Adrenal gland (tissue), 12 donors: Measurements from ENCODE around the gene RMI2. TPM values are rescaled to one million over a fixed set of nuclear protein-coding genes. Genes with fewer than 3 reads are reported as not detected.
A peak's percentile ranks its signal among the peaks of the same experiment; 100 is the strongest.

Experiments
- DNase-seq, 7 donors: peaks; one replicate each; pipeline ENCODE4 v3.0.0-alpha.2; 2019 to 2020
- H3K27ac ChIP-seq, 5 donors: fragments of 200-600 bp; sonication (generic) in 4 of 5; 1 replicate in 3 of 5; 2 replicates in 2 of 5; pipeline versions ENCODE4 v1.5.1 to v1.8.0; 2016 to 2020; ENCODE audit warnings: mild to moderate bottlenecking in 1 of 5
- H3K27me3 ChIP-seq: fragments of 200-600 bp; 2 replicates; pipeline ENCODE4 v1.8.0; 2021
- H3K36me3 ChIP-seq, 2 donors: fragments of 200-600 bp; replicated peaks in 1 of 2; 1 replicate in 1 of 2; 2 replicates in 1 of 2; pipeline versions ENCODE4 v1.5.1 to v1.8.0; 2018 to 2022
- H3K4me1 ChIP-seq, 2 donors: fragments of 200-600 bp; replicated peaks in 1 of 2; 1 replicate in 1 of 2; 2 replicates in 1 of 2; pipeline versions ENCODE4 v1.5.1 to v1.8.0; 2018 to 2021
- H3K4me3 ChIP-seq, 4 donors: fragments of 200-600 bp; sonication (generic) in 3 of 4; one replicate each; pipeline ENCODE4 v1.5.1; 2016 to 2018
- H3K9me3 ChIP-seq, 3 donors: fragments of 200-600 bp; sonication (generic) in 1 of 3; replicated peaks in 1 of 3; 1 replicate in 2 of 3; 2 replicates in 1 of 3; pipeline versions ENCODE4 v1.5.1 to v1.8.0; 2016 to 2021
- POLR2A ChIP-seq, 2 donors: fragments of 450-650 bp; IDR thresholded peaks; one replicate each; pipeline ENCODE4 v1.6.1; 2017; ENCODE audit warnings: antibody characterized with exemption in 2 of 2, mild to moderate bottlenecking in 2 of 2, moderate library complexity in 1 of 2
- WGBS, 4 donors: extraction: QIAGEN DNeasy Blood & Tissue Kit in 2 of 4; methylation state at CpG; one replicate each; pipeline versions ENCODE4 v1.1.5 to v1.1.7; 2013 to 2017; 5-methylcytosine and 5-hydroxymethylcytosine counted together
- intact Hi-C, 2 donors: fragments of 100-400 bp; cut with DNase I; formaldehyde crosslinking; loops; one replicate each; pipeline versions ENCODE4 v1.14.1 to v1.15.0; 2022 to 2023
- polyA plus RNA-seq, 3 donors: library from polyadenylated mRNA; stranded (reverse); fragments of 200-250 nt in 2 of 3; fragments of 350-450 nt in 1 of 3; fragmentation: Illumina TruSeq in 1 of 3; extraction: RNeasy Lipid Tissue Mini Kit (QIAGEN cat#74804) in 1 of 3; gene quantifications; one replicate each; pipeline ENCODE4 v1.2.3, GENCODE V29; 2013 to 2014
- total RNA-seq, 9 donors: library from RNA; depleted of rRNA in 4 of 9; stranded (reverse); fragments of >200 nt in 4 of 9; fragments of 120-200 nt in 1 of 9; fragmentation: NEBNext Ultra II Directional in 1 of 9; extraction: Animal tissue kit (Norgen Biotek cat#: 25700) in 1 of 9; gene quantifications; one replicate each; pipeline versions ENCODE4 v1.1.0 to v1.2.4, GENCODE V29; 2013 to 2023
- TF ChIP-seq, protein P1 (sequence below), 6 experiments: fragments of 450-650 bp in 4 of 6; fragments of 200-600 bp in 2 of 6; sonication (generic) in 1 of 6; IDR thresholded peaks; 1 replicate in 5 of 6; 2 replicates in 1 of 6; pipeline versions ENCODE4 v1.5.1 to v1.8.0; 2016 to 2021; ENCODE audit warnings: antibody characterized with exemption in 6 of 6, mild to moderate bottlenecking in 2 of 6, moderate library complexity in 1 of 6
- donor health status: healthy with polysubstance abuse.
- donor health status: Bipolar disorder and iron deficiency.
- donor health status: DM: yes; HTN: yes; CAD: no.
- donor health status: DM: no; HTN: no; CAD: no.
- donor health status: DM: no; HTN: no; CAD: no.
- donor health status: DM: yes; HTN: yes; CAD: no.

Gene RMI2
- total and polyA plus RNA-seq, 12 donors = 0.56 to 21.1 (median 1.2) TPM; not detected in 2

DNA sequence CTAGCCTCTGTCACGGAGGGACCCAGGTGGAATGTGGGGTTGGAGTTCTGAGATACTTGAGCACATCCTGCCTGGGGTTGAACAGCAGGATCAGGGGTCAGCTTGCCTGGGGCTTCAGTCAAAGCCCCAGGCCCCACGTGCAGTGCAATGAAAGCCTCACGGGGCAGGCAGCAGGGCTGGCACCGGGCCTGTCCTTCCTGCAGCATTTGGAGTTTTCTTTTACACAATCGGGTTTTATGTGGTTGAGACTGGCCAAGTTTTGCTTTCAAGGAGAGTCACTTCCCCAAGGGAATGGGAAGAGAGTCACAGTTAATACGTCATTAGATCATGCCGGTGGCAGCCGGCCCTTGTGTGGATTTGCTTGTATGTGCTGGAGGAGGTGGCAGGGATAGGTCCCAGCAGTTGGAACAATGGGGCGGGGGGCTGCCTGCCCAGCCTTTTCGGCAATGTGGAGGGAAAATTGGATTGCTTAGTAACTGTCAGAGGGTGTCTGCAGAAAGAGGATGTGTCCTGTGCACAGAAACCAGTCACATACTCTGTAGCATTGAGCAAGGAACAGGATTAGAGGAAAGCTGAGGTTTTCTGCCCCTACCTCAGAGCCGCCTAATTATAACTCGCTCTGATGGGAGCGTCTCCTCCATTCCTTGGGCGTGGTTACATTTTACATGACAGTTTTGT lies 4.5 kb downstream of the RMI2 start:
- 27 to 36% (median 31%) methylated on average over 10 to 14 of the region's 14 CpGs for WGBS, 4 donors
- peaks cover 17 to 21% of the 10 kb centered on the region in 2 donors for H3K4me1 ChIP-seq
- H3K27me3 ChIP-seq = no peaks in the 10 kb centered on the region
- DNase-seq = peak; percentile 74 to 90 (median 82)
- H3K4me3 ChIP-seq = no peak overlapping the region
- peak overlapping the region; percentile 16 to 90 (median 62) for H3K27ac ChIP-seq
- intact Hi-C loops = loop anchor here in 1 of 2 donors (5.0 to 10.0 kb wide), 2 partner anchors 95 to 382 kb away; partner anchors contain the start of gene SOCS1
- no peaks in the 10 kb centered on the region for H3K9me3 ChIP-seq
- no peaks in the 10 kb centered on the region for H3K36me3 ChIP-seq
- TF ChIP-seq POLR2A (IDR thresholded peaks at IDR 0.05) = peak in 1 of 2 donors; percentile 27
- TF ChIP-seq, protein P1, sequence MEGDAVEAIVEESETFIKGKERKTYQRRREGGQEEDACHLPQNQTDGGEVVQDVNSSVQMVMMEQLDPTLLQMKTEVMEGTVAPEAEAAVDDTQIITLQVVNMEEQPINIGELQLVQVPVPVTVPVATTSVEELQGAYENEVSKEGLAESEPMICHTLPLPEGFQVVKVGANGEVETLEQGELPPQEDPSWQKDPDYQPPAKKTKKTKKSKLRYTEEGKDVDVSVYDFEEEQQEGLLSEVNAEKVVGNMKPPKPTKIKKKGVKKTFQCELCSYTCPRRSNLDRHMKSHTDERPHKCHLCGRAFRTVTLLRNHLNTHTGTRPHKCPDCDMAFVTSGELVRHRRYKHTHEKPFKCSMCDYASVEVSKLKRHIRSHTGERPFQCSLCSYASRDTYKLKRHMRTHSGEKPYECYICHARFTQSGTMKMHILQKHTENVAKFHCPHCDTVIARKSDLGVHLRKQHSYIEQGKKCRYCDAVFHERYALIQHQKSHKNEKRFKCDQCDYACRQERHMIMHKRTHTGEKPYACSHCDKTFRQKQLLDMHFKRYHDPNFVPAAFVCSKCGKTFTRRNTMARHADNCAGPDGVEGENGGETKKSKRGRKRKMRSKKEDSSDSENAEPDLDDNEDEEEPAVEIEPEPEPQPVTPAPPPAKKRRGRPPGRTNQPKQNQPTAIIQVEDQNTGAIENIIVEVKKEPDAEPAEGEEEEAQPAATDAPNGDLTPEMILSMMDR (IDR thresholded peaks at IDR 0.05) = no peak

DNA sequence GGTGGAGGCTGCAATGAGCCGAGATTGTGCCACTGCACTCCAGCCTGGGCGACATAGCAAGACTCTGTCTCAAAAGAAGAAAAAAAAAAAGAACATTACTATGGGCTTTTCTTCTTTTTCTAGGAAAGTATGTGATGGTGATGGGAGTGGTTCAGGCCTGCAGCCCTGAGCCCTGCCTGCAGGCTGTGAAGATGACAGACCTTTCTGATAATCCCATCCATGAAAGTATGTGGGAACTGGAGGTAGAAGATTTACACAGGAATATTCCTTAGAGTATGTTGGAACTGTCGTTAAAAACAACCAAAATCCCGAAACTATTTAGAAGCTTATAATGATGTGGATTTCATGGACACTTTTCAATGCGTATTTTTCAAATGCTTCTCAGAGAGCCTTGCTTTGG lies 5.3 kb downstream of the RMI2 start:
- Histone ChIP-seq H3K9me3 (no peaks in the 10 kb centered on the region), H3K4me1 (peaks cover 24 to 26% of the 10 kb centered on the region in 2 donors), H3K36me3 (no peaks in the 10 kb centered on the region), H3K4me3 (no peak overlapping the region), H3K27ac (peak overlapping the region in 3 of 5 donors; percentile 55 to 90 (median 71)), H3K27me3 (no peaks in the 10 kb centered on the region)
- DNase-seq = no peak
- intact Hi-C loops = loop anchor here in 1 of 2 donors (10.0 kb wide), 1 partner anchor 96 kb away; the partner anchor contains the start of gene SOCS1
- TF ChIP-seq, protein P1 (IDR thresholded peaks at IDR 0.05) = no peak
- TF ChIP-seq POLR2A (IDR thresholded peaks at IDR 0.05) = no peak
- 66 to 92% (median 70%) methylated on average over 5 of the region's 5 CpGs for WGBS, 4 donors

DNA sequence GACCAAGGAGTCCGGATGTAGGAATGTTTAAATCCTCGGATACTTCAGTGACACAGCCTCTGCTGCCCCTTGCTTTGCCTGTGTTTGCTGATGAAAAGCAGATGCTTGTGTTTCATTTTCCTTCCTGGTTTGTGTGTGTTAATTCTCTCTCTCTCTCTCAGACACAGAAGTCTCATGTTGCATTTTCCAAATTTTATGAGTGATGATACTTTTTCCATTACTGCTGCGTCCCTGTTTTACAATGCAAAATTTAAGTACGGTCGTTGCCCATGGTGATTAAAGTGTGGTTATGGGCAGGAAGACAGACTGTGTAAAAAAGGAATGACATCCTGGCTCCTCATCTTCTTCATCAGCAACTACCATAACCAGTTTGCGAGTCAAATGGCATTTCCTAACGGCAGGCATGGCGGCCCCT lies 5.7 kb downstream of the RMI2 start:
- no peak for DNase-seq
- no peak for TF ChIP-seq POLR2A (IDR thresholded peaks at IDR 0.05)
- TF ChIP-seq, protein P1 (IDR thresholded peaks at IDR 0.05) = no peak
- Histone ChIP-seq H3K4me1 (peaks cover 23 to 24% of the 10 kb centered on the region in 2 donors), H3K27ac (peak overlapping the region in 2 of 5 donors; percentile 23 to 41), H3K27me3 (no peaks in the 10 kb centered on the region), H3K36me3 (no peaks in the 10 kb centered on the region), H3K9me3 (no peaks in the 10 kb centered on the region), H3K4me3 (no peak overlapping the region)
- WGBS, 4 donors = 68 to 80% (median 75%) methylated on average over 8 of the region's 8 CpGs
- intact Hi-C loops = loop anchor here in 1 of 2 donors (10.0 kb wide), 1 partner anchor 96 kb away; the partner anchor contains the start of gene SOCS1

DNA sequence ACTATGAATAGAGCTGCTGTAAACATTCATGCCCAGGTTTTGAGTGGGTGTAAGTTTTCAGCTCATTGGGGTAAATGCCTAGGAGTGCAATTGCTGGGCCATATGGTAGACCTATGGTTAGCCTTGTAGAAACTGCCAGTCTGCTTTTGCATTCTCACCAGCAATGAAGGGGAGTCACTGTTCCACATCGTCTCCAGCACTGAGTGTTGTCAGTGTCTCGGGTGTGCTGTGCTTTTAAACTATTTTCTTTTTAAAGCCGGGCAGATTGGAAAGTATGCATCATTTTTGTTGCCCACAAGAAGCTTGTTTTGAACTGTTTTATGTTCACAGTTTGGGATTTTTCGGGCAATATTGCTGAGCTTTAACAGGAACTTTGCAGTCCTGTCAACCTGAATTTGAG lies 7.9 kb downstream of the RMI2 start:
- intact Hi-C loops = loop anchor here in 1 of 2 donors (10.0 kb wide), 1 partner anchor 98 kb away; the partner anchor contains the start of gene SOCS1
- WGBS, 4 donors = 49 to 64% (median 59%) methylated on average over 3 to 4 of the region's 4 CpGs
- no peak overlapping the region for H3K4me3 ChIP-seq
- H3K27ac ChIP-seq = no peak overlapping the region
- TF ChIP-seq, protein P1 (IDR thresholded peaks at IDR 0.05) = no peak
- no peak for TF ChIP-seq POLR2A (IDR thresholded peaks at IDR 0.05)
- H3K27me3 ChIP-seq = no peaks in the 10 kb centered on the region
- no peaks in the 10 kb centered on the region for H3K9me3 ChIP-seq
- H3K36me3 ChIP-seq = no peaks in the 10 kb centered on the region
- no peak for DNase-seq
- H3K4me1 ChIP-seq = peaks cover 26 to 30% of the 10 kb centered on the region in 2 donors
